ENCODE data around the gene SHMT1.
"Not testable (repeated sequence)": the region's sequence is repeated elsewhere in the genome, so short reads cannot be mapped to it uniquely, and the experiment has no call there.

SHMT1 gene

DNA sequence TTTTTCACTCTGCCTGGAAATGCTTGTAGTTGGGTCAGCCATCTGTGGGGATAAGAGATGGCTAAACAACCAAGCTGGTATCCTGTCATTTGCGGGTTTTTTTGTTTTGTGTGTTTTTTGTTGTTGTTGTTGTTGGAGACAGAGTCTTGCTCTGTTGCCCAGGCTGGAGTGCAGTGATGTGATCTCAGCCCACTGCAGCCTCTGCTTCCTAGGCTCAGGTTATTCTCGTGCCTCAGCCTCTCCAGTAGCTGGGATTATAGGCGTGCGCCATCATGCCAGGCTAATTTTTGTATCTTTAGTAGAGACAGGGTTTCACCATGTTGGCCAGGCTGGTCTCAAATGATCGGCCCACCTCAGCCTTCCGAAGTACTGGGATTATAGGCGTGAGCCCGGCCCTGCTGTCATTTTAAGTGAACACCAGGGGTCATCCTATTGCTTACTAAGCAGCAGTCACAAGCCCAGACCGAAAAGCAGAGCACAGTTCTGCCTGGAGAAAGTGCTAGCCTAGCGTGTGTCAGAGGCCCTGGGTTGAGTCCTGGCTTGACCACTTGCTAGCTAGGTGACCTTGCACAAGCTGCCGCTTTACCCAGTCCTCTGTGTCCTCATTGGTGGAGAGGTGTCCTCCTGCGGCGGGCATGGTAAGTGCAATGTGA, 43.6 kb downstream of the SHMT1 start:
- FAIRE-seq = peak; percentile 98
- DNase-seq (ENCODE audit: insufficient read length) = no peak
- TF ChIP-seq POLR2AphosphoS5 (IDR thresholded peaks at IDR 0.05; ENCODE audit: low read depth, low read length) (0 out of 2 replicates have a peak, but pooled peaks have one; percentile 5), TAF1 (IDR thresholded peaks at IDR 0.05; ENCODE audit: borderline replicate concordance, low read depth, low read length) (no peak)

DNA sequence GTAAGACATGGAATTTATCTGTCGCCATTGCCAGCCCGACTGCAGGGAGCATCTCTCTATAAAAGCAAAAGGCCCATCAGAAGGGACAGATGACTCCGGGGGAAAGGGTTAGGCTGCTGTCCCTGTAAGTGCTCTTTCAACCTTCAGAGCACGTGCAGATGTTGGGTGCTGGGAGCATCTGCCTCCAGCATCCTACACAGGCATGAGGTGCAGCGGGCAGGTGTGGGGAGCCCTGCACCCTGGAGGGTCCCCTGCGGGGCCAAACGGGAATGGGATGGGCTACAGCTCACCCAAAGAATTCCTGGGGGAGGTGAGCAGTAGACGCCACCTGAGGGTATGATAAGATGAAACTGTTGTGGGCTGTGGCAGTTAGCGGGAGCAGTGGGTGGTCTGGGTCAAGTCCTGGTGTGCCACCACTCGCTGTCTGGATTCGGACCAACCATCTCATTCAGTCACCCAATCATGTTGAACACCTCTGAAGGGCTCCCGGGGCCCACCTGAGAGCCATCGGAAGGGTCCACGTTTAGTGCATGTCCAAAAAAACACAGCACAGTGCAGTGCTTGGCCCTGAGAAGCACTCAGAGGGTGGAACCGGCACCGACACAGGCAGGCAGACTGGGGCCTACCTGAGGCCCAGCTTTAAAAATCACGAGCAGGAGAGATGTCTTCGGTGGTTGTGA, 44.4 kb downstream of the SHMT1 start:
- DNase-seq (ENCODE audit: insufficient read length) (no peak), FAIRE-seq (no peak)
- TF ChIP-seq POLR2AphosphoS5 (IDR thresholded peaks at IDR 0.05; ENCODE audit: low read depth, low read length) = no peak
- TF ChIP-seq POLR2A (IDR thresholded peaks at IDR 0.05; ENCODE audit: low read depth, low read length) = no peak
- TF ChIP-seq TAF1 (IDR thresholded peaks at IDR 0.05; ENCODE audit: borderline replicate concordance, low read depth, low read length) = no peak

DNA sequence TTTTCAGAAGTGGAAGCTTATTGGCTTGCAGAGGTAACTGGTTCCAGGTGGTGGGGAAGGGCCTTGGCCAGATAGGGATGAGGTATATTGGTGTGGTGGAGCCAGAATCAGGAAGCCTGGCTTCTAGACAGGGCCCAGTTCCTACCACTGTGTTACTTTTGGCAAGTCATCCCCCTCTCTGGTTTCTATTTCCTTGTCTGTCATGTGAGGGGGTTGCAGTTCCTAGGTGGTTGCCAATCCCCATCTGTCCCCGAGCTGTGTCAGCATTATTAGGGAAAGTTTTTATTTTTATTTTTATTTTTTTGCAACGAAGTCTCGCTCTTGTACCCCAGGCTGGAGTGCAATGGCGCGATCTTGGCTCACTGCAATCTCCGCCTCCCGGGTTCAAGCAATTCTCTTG, 45.2 kb downstream of the SHMT1 start:
- FAIRE-seq = no peak
- no peak for TF ChIP-seq POLR2A (IDR thresholded peaks at IDR 0.05; ENCODE audit: low read depth, low read length)
- TF ChIP-seq POLR2AphosphoS5 (IDR thresholded peaks at IDR 0.05; ENCODE audit: low read depth, low read length) = no peak
- no peak for TF ChIP-seq TAF1 (IDR thresholded peaks at IDR 0.05; ENCODE audit: borderline replicate concordance, low read depth, low read length)
- no peak for DNase-seq (ENCODE audit: insufficient read length)

DNA sequence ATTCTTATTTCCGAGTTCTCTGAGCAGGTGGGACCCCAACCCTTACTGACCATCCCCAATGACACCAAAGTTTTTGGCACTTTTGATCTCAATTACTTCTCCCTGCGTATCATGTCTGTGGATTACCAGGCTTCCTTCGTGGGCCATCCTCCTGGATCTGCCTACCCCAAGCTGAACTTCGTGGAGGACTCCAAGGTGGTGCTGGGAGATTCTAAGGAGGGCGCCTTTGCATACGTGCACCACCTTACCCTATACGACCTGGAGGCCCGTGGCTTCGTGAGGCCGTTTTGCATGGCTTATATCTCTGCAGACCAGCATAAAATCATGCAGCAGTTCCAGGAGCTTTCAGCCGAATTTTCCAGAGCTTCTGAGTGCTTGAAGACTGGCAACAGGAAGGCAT, 47.4 kb downstream of the SHMT1 start:
- FAIRE-seq (no peak), DNase-seq (ENCODE audit: insufficient read length) (no peak)
- no peak for TF ChIP-seq TAF1 (IDR thresholded peaks at IDR 0.05; ENCODE audit: borderline replicate concordance, low read depth, low read length)

DNA sequence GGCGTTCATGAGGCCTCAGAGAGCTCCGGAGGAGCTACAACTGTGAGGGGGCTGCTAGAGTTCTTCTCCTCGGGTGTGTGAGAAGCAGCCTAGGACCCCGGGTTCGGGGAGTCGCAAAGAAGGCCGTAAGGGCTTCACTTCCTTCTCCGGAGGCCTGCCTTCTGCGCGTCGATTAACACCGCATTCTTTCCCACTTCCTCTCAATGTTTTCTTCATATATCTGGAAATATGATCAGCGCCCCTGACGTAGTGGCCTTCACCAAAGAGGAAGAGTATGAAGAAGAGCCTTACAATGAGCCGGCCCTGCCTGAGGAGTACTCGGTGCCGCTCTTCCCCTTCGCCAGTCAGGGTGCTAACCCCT, 47.8 kb downstream of the SHMT1 start:
- FAIRE-seq = no peak
- DNase-seq (ENCODE audit: insufficient read length) = no peak
- TF ChIP-seq POLR2A (IDR thresholded peaks at IDR 0.05; ENCODE audit: low read depth, low read length) (no peak), TAF1 (IDR thresholded peaks at IDR 0.05; ENCODE audit: borderline replicate concordance, low read depth, low read length) (no peak), POLR2AphosphoS5 (IDR thresholded peaks at IDR 0.05; ENCODE audit: low read depth, low read length) (no peak)

DNA sequence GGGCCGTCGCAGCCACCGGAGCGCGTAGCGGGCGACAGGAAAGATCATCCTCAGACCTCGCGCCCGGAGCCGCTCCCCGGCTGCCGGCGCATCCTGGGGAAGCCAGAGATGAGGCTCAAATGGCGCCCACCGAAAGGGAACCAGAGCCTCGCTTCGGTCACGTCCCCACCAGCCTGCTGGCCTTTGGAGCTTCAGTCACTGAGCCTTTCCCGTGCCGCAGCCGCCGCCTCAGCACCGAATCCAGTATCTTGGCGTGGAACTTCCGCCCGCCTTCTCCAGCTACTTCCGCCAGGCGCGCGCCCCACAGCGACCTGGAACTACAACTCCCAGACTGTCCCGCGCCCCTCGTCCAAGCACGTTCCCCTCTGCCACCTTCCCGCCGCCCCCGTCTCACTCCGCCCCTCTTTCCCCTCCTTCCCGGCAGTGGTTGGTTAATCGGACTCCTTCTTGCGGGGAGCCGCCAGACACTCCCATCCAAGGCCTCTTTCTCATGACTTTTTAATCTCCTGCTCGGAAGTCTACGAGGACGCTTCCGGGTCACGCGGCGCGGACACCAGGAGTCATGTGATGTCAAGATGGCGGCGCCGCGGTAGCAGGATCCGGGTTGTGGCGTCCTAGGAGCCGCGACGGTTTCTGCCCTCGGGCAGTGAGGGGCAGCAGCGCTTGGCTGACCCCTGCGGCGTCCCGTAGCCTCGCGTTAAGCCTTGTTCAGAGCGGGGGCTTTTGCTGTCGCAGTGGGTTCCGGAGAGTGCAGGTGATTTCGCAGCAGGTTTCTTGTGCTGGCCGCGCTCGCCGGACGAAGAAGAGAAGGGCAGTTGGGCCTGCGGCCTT, 48.4 kb downstream of the SHMT1 start, which contains the start of the genes SMCR8 and TOP3A:
SMCR8 (plus strand) TSS at position 563 of the 831 bp plus-strand sequence. CDS start 497 bp downstream, outside the sequence.
TOP3A (minus strand) TSS at position 264 of the 831 bp plus-strand sequence; CDS start at position 48, 216 bp downstream.
- peak; percentile 97 for FAIRE-seq
- peak; percentile 59; the same call in 1 of the 2 replicates for TF ChIP-seq POLR2AphosphoS5 (IDR thresholded peaks at IDR 0.05; ENCODE audit: low read depth, low read length)
- TF ChIP-seq POLR2A (IDR thresholded peaks at IDR 0.05; ENCODE audit: low read depth, low read length) = peak; percentile 68
- TF ChIP-seq TAF1 (IDR thresholded peaks at IDR 0.05; ENCODE audit: borderline replicate concordance, low read depth, low read length) = peak; percentile 78
- DNase-seq (ENCODE audit: insufficient read length) = peak; percentile 78

DNA sequence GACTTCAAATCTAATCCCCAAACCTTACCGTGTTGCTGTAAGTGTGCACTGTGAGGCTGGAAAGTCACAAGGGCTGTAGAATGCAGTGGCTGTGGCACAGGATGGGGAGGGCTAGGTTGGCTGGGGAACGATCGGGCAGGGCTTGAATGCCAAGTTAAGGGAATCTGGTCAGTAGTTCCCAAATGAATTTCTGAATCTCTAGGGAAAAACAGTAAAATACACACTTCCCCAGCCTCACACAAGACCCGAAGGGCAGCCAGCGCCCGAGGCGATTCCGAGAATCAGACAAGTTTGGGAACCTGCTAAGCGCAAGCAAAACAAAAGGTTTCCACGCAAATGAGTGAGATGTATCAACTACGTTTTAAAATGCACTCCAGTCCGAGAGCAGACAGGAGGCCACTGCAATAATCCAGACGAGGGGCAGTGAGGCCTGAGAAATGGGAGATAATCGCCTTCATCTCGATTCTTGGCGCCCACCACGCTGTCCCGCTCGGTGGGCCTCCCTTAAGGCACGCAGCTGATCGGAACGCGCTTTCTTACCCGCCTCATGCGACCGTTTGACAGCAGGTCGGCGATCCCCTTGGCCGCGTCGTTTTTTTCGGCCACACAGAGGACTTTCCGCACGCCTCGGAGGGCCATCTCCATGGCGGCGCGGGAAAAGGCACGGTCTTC, 49.2 kb downstream of the SHMT1 start:
- FAIRE-seq = peak; percentile 68
- no peak for TF ChIP-seq TAF1 (IDR thresholded peaks at IDR 0.05; ENCODE audit: borderline replicate concordance, low read depth, low read length)
- 0 out of 2 replicates have a peak, but pooled peaks have one; percentile 36 for TF ChIP-seq POLR2A (IDR thresholded peaks at IDR 0.05; ENCODE audit: low read depth, low read length)
- DNase-seq (ENCODE audit: insufficient read length) = no peak

DNA sequence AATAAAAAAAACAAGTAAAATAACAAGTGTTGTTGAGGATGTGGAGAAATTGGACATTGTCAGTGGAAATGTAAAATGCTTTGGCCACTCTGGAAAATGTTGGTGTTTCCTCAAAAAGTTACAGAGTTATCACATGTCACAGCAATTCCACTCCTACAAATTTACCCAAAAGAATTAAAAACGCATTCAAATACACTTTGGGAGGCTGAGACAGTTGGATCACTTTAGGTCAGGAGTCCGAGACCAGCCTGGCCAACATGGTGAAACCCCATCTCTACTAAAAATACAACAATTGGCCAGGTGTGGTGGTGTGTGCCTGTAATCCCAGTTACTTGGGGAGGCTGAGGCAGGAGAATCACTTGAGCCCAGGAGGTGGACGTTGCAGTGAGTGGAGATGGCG, 54.1 kb downstream of the SHMT1 start:
- DNase-seq (ENCODE audit: insufficient read length) (no peak), FAIRE-seq (no peak)
- TF ChIP-seq TAF1 (IDR thresholded peaks at IDR 0.05; ENCODE audit: borderline replicate concordance, low read depth, low read length) (no peak), POLR2A (IDR thresholded peaks at IDR 0.05; ENCODE audit: low read depth, low read length) (no peak), POLR2AphosphoS5 (IDR thresholded peaks at IDR 0.05; ENCODE audit: low read depth, low read length) (no peak)

DNA sequence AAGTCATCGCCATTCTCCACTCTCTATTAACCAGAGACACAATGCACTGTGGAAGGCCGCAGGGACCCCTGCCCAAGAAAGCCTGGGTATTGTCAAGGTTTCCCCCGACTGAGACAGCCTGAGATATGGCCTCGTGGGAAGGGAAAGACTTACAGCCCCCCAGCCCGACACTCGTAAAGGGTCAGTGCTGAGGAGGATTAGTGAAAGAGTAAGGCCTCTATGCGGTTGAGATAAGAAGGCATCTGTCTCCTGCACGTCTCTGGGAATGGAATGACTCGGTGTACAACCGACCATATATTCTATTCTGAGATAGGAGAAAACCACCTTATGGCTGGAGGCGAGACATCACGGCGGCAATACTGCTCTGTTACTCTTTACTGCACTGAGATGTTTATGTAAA, 60.1 kb downstream of the SHMT1 start:
- DNase-seq (ENCODE audit: insufficient read length); FAIRE-seq: not testable (repeated sequence)

DNA sequence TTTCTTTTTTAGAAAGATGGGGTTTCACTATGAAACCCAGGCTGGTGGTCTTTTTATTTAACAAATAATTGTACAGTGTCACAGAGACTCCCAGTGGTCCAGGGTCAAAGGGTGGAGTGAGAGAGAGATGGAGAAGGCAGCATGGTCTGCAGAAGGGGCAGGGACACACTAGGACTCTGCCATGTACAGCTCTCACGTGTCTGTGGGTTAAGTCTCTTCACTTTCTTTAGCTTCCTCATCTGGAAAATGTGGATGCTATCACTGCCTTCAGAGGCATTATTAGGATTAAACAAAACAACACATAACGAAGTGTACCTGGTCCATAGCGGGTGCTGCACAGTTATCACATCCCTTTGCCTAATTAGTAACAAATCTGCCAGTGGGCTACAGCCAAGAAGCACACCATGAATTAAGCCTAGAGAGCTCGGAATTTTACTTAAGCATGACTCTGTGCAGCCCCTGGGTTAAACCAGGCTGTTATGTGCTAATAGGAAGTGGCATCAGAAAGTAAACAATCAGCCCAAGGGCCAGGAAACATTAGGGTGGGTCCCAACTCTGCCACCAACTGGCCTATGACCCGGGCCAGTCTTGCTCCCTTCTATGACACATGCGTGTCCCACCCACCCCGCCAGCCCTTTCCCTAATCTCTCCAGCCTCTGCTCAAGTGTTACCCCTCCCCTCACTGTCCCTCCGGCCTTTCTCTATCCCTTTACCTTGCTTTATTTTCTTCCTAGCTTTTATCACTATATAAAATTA, 62.4 kb downstream of the SHMT1 start:
- TF ChIP-seq POLR2A (IDR thresholded peaks at IDR 0.05; ENCODE audit: low read depth, low read length) = no peak
- TF ChIP-seq POLR2AphosphoS5 (IDR thresholded peaks at IDR 0.05; ENCODE audit: low read depth, low read length) = no peak
- no peak for TF ChIP-seq TAF1 (IDR thresholded peaks at IDR 0.05; ENCODE audit: borderline replicate concordance, low read depth, low read length)
- no peak for FAIRE-seq
- no peak for DNase-seq (ENCODE audit: insufficient read length)

DNA sequence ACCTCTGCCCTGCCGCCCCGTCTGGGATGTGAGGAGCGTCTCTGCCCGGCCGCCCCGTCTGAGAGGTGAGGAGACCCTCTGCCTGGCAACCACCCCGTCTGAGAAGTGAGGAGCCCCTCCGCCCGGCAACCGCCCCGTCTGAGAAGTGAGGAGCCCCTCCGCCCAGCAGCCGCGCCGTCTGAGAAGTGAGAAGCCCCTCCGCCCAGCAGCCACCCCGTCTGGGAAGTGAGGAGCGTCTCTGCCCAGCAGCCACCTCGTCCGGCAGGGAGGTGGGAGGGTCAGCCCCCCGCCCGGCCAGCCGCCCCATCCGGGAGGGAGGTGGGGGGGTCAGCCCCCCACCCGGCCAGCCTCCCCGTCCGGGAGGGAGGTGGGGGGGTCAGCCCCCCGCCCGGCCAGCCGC, 65.3 kb downstream of the SHMT1 start:
- not testable (repeated sequence) for FAIRE-seq; DNase-seq (ENCODE audit: insufficient read length)

All from GM12892 (cell line).